ENCODE measurements around the gene CYSLTR1. TPM values are rescaled to one million over a fixed set of nuclear protein-coding genes. Genes with fewer than 3 reads are reported as not detected.

The CYSLTR1 gene
- polyA plus RNA-seq, 1 of the 3 experiments (the other 2 are of a cell fraction): not detected

- POLR2A ChIA-PET: no interaction called here
- H3K4me3 ChIP-seq (ENCODE audit: low read depth in 2 of 2, low read length in 1 of 2): no peak overlapping the region
- H4K20me1 ChIP-seq (ENCODE audit: insufficient read depth): no peaks in the 10 kb centered on the region
- TF ChIP-seq, protein P1, sequence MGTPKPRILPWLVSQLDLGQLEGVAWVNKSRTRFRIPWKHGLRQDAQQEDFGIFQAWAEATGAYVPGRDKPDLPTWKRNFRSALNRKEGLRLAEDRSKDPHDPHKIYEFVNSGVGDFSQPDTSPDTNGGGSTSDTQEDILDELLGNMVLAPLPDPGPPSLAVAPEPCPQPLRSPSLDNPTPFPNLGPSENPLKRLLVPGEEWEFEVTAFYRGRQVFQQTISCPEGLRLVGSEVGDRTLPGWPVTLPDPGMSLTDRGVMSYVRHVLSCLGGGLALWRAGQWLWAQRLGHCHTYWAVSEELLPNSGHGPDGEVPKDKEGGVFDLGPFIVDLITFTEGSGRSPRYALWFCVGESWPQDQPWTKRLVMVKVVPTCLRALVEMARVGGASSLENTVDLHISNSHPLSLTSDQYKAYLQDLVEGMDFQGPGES (IDR thresholded peaks at IDR 0.05; ENCODE audit: low read depth, low read length): no peak
- TF ChIP-seq EZH2phosphoT487 (IDR thresholded peaks at IDR 0.05; ENCODE audit: borderline replicate concordance, low read depth) (no peak), USF2 (IDR thresholded peaks at IDR 0.05; ENCODE audit: borderline replicate concordance, low read depth, low read length) (no peak)
- H3K27me3 ChIP-seq (ENCODE audit: insufficient read depth): no peaks in the 10 kb centered on the region
- H3K27ac ChIP-seq (ENCODE audit: low read depth in 2 of 2, low read length in 1 of 2): no peak overlapping the region
- H3F3A ChIP-seq (replicated peaks; ENCODE audit: insufficient read depth): no peaks in the 10 kb centered on the region
- H3K4me2 ChIP-seq: no peak overlapping the region
- no peak for DNase-seq
- H3K9me2 ChIP-seq: no peaks in the 10 kb centered on the region
- H3K36me3 ChIP-seq (replicated peaks in 1 of 2; ENCODE audit: control insufficient read depth in 1 of 2, insufficient read depth in 2 of 2, low read length in 1 of 2): no peaks in the 10 kb centered on the region
- no peak overlapping the region for H2AFZ ChIP-seq (ENCODE audit: low read depth)
- H3K9me3 ChIP-seq: no peaks in the 10 kb centered on the region
- H3K9ac ChIP-seq: no peak overlapping the region
- CTCF ChIA-PET: no interaction called here
- H3K79me2 ChIP-seq (ENCODE audit: insufficient read depth): no peaks in the 10 kb centered on the region
- H3K4me1 ChIP-seq (ENCODE audit: control insufficient read depth in 1 of 2, insufficient read depth in 2 of 2, low read depth in 1 of 2, low read length in 1 of 2): no peaks in the 10 kb centered on the region
Observed at GRCh38 chrX:78333521-78333920, 6.1 kb upstream of the CYSLTR1 start.

GRCh38 chrX:78331708-78332107 lies 4.3 kb upstream of the CYSLTR1 start:
- no peaks in the 10 kb centered on the region for H3F3A ChIP-seq (replicated peaks; ENCODE audit: insufficient read depth)
- no peak overlapping the region for H3K4me2 ChIP-seq
- POLR2A ChIA-PET: no interaction called here
- H3K27me3 ChIP-seq (ENCODE audit: insufficient read depth): no peaks in the 10 kb centered on the region
- H3K4me3 ChIP-seq (ENCODE audit: low read depth in 2 of 2, low read length in 1 of 2): no peak overlapping the region
- CTCF ChIA-PET: no interaction called here
- H3K4me1 ChIP-seq (ENCODE audit: control insufficient read depth in 1 of 2, insufficient read depth in 2 of 2, low read depth in 1 of 2, low read length in 1 of 2): no peaks in the 10 kb centered on the region
- no peaks in the 10 kb centered on the region for H3K9me3 ChIP-seq
- H3K9ac ChIP-seq: no peak overlapping the region
- WGBS (ENCODE audit: low lambda C conversion rate): 32% methylated on average over 1 of the region's 1 CpG
- TF ChIP-seq GATA2 (CRISPR knock-in tag; IDR thresholded peaks at IDR 0.05): no peak
- TF ChIP-seq ZBTB33 (IDR thresholded peaks at IDR 0.05; ENCODE audit: borderline replicate concordance, low read depth): no peak
- TF ChIP-seq CHD2 (IDR thresholded peaks at IDR 0.05; ENCODE audit: low read length, partially characterized antibody): no peak
- TF ChIP-seq USF2 (IDR thresholded peaks at IDR 0.05; ENCODE audit: borderline replicate concordance, low read depth, low read length): no peak
- TF ChIP-seq, protein P2, sequence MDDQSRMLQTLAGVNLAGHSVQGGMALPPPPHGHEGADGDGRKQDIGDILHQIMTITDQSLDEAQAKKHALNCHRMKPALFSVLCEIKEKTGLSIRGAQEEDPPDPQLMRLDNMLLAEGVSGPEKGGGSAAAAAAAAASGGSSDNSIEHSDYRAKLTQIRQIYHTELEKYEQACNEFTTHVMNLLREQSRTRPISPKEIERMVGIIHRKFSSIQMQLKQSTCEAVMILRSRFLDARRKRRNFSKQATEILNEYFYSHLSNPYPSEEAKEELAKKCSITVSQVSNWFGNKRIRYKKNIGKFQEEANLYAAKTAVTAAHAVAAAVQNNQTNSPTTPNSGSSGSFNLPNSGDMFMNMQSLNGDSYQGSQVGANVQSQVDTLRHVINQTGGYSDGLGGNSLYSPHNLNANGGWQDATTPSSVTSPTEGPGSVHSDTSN (IDR thresholded peaks at IDR 0.05): no peak
- no peak for TF ChIP-seq FOXM1 (IDR thresholded peaks at IDR 0.05; ENCODE audit: low read depth)
- TF ChIP-seq EP300 (IDR thresholded peaks at IDR 0.05; ENCODE audit: borderline replicate concordance in 1 of 2, low read depth in 1 of 2, low read length in 1 of 2): no peak
- no peak for TF ChIP-seq JUND (IDR thresholded peaks at IDR 0.05)
- TF ChIP-seq RAD21 (IDR thresholded peaks at IDR 0.05; ENCODE audit: low read length): no peak
- TF ChIP-seq, protein P1 (IDR thresholded peaks at IDR 0.05; ENCODE audit: low read depth, low read length): no peak
- no peaks in the 10 kb centered on the region for H3K79me2 ChIP-seq (ENCODE audit: insufficient read depth)
- H3K36me3 ChIP-seq (replicated peaks in 1 of 2; ENCODE audit: control insufficient read depth in 1 of 2, insufficient read depth in 2 of 2, low read length in 1 of 2): no peaks in the 10 kb centered on the region
- H2AFZ ChIP-seq (ENCODE audit: low read depth): no peak overlapping the region
- no peaks in the 10 kb centered on the region for H4K20me1 ChIP-seq (ENCODE audit: insufficient read depth)
- H3K9me2 ChIP-seq: no peaks in the 10 kb centered on the region
- H3K27ac ChIP-seq (ENCODE audit: low read depth in 2 of 2, low read length in 1 of 2): no peak overlapping the region
- DNase-seq: no peak
